Keratinocyte (primary cell): ENCODE data around the gene PKHD1.

Experiments used
- CTCF ChIP-seq, 3 experiments: IDR thresholded peaks in 1 of 3; conservative IDR thresholded peaks in 1 of 3; optimal IDR thresholded peaks in 1 of 3; 2 replicates in 2 of 3; 3 replicates in 1 of 3; pipeline versions ENCODE3 to v1.5.1; 2011; ENCODE audit warnings: low read length in 3 of 3, mild to moderate bottlenecking in 3 of 3, moderate library complexity in 2 of 3, control low read depth in 1 of 3, inconsistent platforms in 1 of 3; ENCODE audit not compliant: insufficient read depth in 2 of 3; ENCODE audit errors: extremely low read depth in 1 of 3
- EZH2 ChIP-seq: IDR thresholded peaks from one replicate; pipeline ENCODE4 v1.6.1; 2012; ENCODE audit warnings: inconsistent platforms, mild to moderate bottlenecking, low read length, moderate library complexity

GRCh38 chr6:52127957-52128356 lies 40.5 kb upstream of the PKHD1 start:
- TF ChIP-seq CTCF (optimal IDR thresholded peaks at IDR 0.05 in 1 of 3, IDR thresholded peaks at IDR 0.05 in 1 of 3, conservative IDR thresholded peaks at IDR 0.05 in 1 of 3; ENCODE audit: extremely low read depth in 1 of 3, insufficient read depth in 2 of 3, low read length in 3 of 3), result no peak
- TF ChIP-seq EZH2, result no peak
